GM21825 (cell line): ENCODE measurements around the gene NFASC.

Source experiments
- ATAC-seq: cut with Tn5 transposase; IDR thresholded peaks from one replicate; pipeline ENCODE4 v1.9.1; 2021; ENCODE audit warnings: mild to moderate bottlenecking, moderate library complexity; ENCODE audit not compliant: unreplicated experiment

NFASC gene

GRCh38 chr1:204870160-204870912 is at the start of gene NFASC:
Gene NFASC (plus strand): TSS chr1:204870862. CDS start chr1:204944316, 73,454 bp downstream.
- ATAC-seq = no peak

DNA sequence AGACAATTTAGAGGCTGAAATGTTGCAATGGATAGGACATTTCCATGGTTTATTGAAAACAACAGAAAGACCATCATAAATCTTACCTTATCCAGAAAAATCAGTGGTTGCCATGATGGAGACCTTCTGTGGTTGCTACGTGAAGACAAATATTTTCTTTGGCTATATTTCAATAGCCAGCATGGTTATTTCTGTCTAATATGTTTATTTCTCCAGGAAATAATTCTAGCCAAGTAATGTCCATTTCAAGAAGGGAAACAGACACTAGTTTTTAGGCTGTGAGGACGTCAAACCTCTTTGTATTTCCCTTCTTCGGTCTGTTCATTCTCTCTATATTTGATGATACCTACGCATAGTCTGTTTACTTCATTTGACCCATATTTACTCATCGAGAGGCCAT is 49.2 kb upstream of the NFASC start:
- ATAC-seq = no peak

- no peak for ATAC-seq
These were observed 48.7 kb upstream of the NFASC start for GRCh38 chr1:204821924-204822323.

GRCh38 chr1:204826970-204827369 is 43.7 kb upstream of the NFASC start:
- no peak for ATAC-seq

GRCh38 chr1:204828352-204828850 is 42.3 kb upstream of the NFASC start:
- ATAC-seq = no peak

GRCh38 chr1:204829133-204829825 is 41.4 kb upstream of the NFASC start:
- ATAC-seq = no peak

DNA sequence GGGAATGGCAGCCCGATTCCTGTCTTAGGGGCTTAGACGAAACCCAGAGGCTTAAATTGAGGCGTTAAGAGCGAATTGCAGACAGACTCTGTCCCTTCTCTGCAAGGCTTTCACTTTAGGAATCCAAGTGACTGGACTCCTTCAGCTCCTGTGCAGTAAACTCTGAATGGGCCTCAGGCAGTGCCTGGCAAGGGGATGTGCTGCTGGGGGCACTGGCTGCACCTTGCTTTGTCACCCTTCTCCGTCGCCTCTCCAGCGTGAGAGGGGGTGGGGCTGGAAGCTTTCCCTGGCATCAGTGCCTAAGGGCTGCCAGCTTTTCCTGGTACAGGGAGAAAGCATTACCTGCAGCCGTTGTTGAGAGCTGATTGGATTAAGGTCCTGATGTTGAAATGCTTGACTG is 39.9 kb upstream of the NFASC start:
- no peak for ATAC-seq

GRCh38 chr1:204831186-204831585 is 39.5 kb upstream of the NFASC start:
- ATAC-seq = no peak

DNA sequence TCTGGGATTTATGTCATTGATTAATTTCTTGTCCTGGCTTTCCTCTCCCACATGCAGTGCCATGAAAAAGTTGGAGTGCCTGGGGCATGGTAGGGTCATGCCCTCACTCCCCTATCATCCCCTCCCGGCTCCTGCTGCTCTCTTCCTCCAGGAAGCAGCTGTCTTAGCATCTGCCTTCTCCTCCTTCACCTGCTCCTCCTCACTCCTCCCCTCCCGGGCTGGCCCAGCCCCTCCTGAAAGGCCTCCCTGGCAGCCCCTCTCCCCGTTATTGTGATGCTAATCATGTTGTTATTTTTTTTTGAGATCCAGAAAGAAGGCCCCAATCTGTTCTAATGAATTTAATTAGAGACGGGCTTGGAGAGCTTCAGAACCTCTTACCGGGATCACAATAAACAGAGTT is 36.3 kb upstream of the NFASC start:
- no peak for ATAC-seq

GRCh38 chr1:204834752-204835151 is 35.9 kb upstream of the NFASC start:
- no peak for ATAC-seq

DNA sequence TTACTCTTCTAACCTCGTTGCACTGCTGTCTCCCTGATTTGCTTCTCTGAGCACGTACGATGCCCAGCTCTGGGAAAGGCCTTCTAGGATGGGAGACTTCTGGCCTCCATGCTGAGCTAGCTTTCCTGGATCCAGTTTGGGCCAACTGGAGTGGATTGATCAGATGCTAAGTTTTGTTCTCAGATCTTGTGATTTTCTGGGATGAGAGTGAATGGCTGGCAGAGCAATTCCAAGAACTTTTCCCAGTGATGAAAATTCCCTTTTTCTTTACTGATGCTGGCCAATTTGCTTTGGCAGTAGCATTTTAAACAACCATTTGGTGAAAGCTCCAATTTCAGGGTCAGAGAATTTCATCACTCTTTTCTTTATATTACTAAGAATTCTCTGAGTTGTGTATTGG is 34.9 kb upstream of the NFASC start:
- ATAC-seq = no peak

DNA sequence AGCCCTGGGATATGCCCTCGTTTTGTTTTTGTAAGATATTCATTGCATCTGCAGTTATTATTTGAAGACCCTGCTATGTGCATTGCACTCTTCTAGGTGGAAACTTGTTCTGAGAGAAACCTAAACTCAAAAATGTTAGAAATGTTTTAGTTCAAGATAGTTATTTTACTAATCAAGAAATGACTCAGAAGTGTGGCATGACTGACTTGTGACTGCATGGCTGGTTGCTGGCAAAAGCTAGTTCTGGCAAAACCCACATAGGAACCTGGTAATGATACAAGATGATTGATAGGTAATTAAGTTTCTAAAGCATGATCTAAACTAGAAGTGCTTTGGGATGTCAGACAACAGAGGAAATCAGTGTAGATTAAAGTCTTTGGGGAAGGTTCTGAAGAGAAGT is 33.8 kb upstream of the NFASC start:
- no peak for ATAC-seq

- no peak for ATAC-seq
These were observed 33.1 kb upstream of the NFASC start for GRCh38 chr1:204837440-204838084.

GRCh38 chr1:204841316-204841715 is 29.3 kb upstream of the NFASC start:
- ATAC-seq = no peak

DNA sequence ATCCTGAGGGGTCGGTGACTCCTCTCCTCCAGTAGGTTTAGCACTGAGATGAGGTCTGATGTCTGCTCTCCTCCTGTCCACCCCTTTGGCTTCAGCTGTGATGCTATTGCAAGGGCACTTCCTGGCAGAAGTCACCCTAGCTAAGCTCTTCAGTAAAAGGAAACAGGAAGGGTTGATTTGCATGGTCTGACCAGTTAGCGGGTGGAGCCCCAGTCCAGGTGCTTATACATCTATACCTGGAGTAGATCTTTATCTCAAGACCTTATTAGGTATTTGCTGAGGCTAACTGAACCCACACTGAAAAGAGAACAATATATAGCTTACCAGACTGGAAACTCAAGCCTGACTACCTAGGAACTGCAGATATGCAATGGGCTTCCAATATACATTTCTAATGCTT is 28.9 kb upstream of the NFASC start:
- ATAC-seq = no peak

DNA sequence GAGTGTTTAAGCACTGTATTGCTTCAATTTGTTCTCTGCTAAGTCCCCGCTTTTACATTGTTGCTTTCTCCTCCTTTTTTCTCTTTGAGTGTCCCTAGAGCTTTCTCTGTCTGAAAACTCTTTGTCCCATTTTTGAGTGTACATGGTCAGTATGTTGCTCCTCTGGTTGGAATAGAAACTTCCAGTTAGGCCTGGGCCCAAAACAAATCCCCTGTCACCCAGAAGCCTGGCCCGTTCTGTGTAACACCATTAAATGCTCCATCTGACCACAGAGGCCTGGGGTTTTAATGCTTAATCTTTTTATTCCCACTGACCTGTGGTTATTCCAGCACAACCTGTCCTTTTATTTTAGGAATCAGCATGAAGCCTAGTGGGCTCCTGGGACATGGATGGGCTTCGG is 28.3 kb upstream of the NFASC start:
- no peak for ATAC-seq

DNA sequence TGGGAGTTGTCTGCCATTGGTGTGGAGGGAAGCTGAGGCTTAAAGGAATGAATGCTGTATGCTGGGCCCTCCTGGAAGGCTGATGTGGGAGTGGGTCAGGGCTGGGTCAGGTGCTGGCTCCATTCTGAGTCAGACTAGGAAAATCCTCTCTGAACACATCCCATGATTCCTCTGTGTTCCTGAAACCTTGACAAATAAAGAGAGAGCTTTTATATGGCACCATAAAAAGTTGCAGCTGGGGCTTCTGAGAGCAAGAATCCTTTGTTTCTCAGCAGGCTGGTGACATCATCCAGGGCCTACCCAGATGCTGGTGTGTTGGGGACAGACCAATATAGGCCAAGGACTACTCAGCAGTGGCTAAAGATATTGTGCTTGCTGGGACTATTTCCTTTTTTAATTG is 27.8 kb upstream of the NFASC start:
- no peak for ATAC-seq

- no peak for ATAC-seq
These were observed 24.1 kb upstream of the NFASC start for GRCh38 chr1:204846546-204846945.

DNA sequence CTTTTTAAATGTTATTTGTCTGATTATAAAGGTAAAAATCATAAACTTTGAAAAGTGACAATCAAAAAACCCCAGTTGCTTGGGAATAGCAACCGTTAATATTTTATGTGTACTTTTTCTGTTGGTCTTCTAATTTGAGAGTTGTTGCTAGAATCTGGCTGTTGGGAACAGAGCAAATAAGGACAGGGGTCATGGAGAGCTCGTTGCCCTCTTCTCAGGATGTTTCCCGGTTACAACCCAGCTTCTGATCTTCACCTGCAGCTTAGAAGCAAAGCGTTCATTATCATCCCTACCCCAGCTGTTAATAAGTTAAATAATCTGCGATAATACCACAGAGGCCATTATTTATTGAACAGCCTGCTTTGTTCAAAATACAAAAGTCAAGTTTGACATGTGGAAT is 22.1 kb upstream of the NFASC start:
- ATAC-seq = no peak

DNA sequence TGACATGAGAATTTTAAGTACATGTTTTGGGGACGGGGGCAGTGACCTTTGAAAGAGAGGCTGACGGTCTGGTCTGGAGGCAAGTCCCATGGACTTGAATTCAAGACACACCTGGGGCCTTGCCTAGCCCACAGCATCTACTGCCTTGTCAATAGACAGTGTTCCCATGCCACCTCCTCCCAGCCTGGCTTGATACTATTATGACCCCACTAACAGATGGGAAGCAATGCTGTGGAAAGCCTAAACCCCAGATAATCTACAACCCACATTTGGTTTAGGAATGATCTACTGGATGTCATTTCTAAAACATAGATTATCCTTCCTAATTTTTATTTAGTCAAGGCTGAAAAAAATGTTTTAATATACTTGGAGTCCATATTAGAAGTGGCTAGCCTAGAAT is 17.8 kb upstream of the NFASC start:
- no peak for ATAC-seq

- no peak for ATAC-seq
These were observed 17.2 kb upstream of the NFASC start for GRCh38 chr1:204853436-204853835.

DNA sequence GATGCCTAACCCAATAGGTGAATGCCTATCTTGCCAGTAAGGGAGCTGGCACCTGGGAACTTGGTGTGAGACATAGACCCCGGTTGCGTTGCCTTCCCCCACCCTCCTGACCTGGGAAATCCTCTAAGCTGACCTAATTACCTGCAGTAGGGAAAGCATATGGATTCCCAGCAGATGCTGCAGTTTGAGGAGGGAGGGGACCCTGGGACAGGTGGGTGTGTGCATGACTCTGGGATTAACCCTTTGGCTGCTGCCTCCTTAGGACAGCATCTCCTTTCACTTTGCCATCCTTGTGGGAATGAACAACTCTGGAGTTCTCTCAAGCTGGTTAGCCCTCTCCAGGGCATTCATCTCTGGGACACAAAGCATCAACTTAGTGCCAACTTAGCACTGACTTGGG is 16.4 kb upstream of the NFASC start:
- no peak for ATAC-seq
